H4 (cell line): ENCODE results near the gene DIP2C. TPM values are rescaled to one million over a fixed set of nuclear protein-coding genes. Genes with fewer than 3 reads are reported as not detected.

ENCODE experiments used
- DNase-seq: peaks from one replicate; pipeline ENCODE4 v3.0.0-alpha.2; 2015; ENCODE audit warnings: low spot score
- total RNA-seq: library from RNA; depleted of rRNA; stranded (reverse); fragments of >200 nt; shearing (Covaris generic); gene quantifications from 2 replicates; pipeline ENCODE4 v1.2.3, GENCODE V29; 2014; rRNA removed

The DIP2C gene, protein sequence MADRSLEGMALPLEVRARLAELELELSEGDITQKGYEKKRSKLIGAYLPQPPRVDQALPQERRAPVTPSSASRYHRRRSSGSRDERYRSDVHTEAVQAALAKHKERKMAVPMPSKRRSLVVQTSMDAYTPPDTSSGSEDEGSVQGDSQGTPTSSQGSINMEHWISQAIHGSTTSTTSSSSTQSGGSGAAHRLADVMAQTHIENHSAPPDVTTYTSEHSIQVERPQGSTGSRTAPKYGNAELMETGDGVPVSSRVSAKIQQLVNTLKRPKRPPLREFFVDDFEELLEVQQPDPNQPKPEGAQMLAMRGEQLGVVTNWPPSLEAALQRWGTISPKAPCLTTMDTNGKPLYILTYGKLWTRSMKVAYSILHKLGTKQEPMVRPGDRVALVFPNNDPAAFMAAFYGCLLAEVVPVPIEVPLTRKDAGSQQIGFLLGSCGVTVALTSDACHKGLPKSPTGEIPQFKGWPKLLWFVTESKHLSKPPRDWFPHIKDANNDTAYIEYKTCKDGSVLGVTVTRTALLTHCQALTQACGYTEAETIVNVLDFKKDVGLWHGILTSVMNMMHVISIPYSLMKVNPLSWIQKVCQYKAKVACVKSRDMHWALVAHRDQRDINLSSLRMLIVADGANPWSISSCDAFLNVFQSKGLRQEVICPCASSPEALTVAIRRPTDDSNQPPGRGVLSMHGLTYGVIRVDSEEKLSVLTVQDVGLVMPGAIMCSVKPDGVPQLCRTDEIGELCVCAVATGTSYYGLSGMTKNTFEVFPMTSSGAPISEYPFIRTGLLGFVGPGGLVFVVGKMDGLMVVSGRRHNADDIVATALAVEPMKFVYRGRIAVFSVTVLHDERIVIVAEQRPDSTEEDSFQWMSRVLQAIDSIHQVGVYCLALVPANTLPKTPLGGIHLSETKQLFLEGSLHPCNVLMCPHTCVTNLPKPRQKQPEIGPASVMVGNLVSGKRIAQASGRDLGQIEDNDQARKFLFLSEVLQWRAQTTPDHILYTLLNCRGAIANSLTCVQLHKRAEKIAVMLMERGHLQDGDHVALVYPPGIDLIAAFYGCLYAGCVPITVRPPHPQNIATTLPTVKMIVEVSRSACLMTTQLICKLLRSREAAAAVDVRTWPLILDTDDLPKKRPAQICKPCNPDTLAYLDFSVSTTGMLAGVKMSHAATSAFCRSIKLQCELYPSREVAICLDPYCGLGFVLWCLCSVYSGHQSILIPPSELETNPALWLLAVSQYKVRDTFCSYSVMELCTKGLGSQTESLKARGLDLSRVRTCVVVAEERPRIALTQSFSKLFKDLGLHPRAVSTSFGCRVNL (N-terminal part only)
- total RNA-seq, result 2.2 and 2.3 TPM in 2 replicates

DNA sequence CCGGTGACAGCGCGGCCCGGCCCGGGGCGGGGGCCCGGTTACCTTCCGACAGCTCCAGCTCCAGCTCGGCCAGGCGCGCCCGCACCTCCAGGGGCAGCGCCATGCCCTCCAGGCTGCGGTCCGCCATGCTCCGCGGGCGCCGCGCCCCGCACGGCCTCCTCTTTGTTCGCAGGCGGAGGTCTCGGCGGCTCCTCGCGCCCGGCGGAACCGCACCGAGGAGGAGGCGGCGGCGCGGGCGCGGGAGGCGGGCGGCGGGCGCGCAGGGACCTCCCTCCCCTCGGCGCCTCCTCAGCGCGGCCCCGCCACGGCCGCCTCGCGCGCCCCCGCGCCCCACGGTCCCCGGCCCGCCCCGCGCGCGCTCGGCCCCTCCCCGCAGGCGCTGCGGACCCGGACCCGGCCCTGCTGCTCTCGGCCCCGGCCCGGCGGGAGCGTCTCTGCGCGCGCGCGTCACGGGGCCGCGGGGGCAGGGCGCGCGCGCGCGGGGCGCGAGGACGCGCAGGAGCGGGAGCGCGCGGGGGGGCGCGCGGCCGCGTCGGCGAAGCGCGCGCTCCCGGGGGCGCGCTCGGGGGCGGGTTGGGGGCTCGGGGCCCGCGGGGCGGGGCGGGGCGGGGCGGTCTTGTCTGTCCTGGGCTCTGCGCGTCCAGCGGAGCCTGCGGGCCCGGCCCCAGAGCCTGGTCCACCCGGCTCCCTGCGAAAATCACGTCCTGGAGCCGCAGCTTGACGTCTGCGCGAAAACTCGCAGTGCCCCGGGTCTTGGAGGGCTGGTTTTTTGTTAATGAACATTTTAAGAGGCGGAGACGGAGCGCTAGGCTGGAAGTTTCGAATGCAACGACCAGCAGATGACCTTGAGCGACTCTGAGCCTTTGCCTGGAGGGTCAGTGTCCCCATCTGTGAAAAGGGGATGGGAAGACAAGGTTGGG, at the start of gene DIP2C:
TSS of gene DIP2C (minus strand) at position 217 of the 920 bp plus-strand sequence. CDS start at position 127, 90 bp downstream.
- no peak for DNase-seq

DNA sequence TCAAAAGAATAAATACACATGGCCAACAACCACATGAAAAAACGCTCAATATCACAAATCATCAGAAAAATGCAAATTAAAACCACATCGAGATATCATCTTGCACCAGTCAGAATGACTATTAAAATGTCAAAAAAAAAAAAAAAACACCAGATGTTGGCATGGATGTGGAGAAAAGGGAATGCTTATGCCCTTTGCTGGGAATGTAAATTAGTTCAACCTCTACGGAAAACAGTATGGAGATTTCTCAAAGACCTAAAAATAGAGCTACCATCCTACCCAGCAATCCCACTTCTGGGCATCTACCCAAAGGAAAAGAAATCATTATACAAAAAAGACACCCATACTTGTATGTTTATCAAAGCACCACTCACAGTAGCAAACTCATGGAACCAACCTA, 45.0 kb upstream of the DIP2C start:
- DNase-seq, result peak; percentile 10

DNA sequence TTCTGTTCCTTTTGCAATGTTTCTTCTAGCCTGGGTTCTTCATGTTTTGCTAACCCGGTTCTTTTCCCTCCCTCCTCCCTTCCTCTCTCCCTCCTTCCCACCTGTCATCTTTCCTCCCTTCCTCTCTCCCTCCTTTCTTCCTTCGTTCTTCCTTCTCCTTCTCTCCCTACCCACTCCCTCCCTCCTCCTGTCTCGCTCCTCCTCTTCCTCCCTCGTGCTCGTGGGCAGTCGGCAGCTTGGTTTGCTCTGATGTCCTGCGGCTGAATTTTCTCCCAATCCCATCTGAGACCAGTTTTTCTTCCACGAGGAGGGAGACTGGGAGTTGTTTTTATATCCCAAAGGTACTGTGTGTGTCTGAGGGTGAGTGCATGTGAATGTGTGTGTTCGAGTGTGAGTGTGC, 43.6 kb upstream of the DIP2C start:
- DNase-seq, result no peak

DNA sequence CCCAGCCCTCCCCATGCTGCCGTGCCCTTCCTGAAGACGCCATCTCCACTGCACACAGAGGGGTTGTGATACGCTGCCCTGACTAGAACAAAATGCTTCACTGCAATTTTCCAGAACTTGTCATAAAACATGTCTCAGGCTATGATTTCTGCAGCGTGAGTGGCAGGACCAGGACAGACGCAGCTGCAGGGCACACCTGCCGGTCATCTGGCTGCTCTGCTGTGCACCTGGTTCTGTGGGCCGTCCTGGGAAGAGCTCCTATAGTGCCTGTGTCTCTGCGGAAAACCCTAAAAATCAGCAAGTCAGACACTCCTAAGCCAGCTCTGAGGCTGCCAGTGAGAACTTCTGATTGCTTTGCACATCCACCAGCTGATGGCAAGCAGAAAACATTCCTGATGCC, 39.7 kb upstream of the DIP2C start:
- no peak for DNase-seq

DNA sequence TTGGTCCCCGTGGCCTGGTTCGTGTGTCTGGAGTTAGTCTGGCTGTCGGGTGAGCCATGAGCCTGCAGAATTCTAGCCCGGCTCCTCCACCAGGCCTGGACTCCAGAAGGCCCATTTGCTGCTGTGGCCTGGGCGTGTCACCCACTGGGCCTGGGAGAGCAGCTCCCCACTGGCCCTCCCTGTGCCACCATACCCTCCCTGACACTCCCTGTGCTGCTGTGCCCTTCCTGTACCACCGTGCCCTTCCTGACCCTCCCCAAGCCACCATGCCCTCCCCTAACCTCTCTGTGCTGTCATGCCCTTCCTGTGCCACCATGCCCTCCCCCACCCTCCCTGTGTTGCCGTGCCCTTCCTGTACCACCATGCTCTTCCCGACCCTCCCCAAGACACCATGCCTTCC, 39.1 kb upstream of the DIP2C start:
- DNase-seq, result no peak

DNA sequence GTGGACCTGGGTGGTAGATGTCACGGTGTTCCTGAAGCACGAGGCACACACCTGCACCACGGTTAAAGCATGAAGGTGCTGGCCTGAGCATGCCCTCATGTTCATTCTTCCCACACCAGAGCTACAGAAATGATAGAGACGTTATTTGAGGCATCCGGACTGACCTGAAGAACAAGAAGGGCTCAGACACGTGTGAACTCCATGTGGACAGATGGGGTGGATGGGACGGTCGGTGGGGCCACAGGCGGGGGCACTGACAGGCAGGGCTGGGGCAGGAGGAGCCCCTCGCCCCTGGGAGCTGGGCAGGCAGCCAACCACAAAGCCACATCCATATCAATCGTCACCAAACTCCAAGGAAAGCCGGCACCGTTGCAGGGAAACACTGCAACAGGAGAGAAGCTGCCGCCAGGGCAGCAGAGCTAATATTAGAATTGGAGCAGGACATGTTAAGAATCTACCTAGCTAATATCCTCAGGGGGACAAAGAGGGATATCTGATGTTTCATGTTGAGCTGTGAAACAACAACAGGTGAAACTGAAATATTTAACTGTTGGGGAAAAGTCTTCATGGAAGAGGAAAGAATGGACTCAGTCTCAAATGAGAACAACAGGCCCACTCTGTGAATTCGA, 37.8 kb upstream of the DIP2C start:
- no peak for DNase-seq

DNA sequence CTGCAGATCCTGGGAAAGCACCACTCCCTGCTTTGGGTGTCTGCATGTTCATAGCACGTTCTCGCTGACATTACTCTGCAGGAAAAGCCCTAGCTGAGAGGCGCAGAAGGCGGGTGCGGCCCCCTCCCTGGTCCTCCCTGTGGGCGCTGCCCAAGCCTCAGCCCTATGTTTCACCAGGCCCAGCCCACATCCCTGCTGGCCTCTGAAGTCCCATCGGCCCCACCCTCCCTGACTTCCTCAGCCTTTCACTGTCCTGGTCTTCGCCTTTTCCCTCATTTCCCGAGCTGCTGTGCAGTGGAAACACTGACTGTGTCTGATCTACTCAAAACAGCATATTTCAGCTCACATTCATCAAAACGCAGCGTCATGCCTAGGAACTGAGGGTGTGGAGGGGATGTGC, 36.3 kb upstream of the DIP2C start:
- no peak for DNase-seq

DNA sequence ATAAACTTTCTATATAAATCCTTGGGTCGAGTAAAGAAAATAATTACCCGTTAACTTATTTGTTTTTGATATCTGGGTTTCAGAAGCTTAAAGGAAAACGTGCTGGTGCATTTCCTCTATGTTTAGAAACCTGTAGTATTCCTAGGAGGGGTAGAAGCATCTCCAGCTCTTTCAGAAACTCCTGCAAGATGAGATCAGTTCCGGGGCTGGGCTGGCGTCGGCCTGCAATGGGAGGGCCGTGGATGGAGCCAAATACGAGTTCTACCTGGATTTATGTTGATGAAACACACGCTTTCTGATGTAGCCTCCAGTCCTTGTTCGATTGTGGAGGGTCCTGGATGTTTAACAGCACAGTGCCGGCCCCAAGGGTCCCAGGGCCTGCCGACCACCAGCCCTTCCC, 35.8 kb upstream of the DIP2C start:
- DNase-seq, result no peak

DNA sequence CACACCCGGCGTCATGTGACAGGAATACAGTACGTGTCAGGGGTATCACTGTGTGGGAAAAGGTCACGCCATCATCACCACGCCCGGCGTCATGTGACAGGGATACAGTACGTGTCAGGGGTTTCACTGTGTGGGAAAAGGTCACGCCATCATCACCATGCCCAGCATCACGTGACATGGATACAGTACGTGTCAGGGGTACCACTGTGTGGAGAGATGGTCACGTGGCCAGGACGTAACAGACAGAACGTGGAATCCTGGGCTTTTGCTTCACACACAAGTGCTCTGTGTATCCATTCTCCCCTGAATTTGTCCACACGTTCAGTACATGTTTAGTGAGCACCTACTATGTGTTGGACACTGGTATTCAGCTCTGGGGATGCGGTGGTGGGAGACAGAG, 34.5 kb upstream of the DIP2C start:
- DNase-seq, result no peak

DNA sequence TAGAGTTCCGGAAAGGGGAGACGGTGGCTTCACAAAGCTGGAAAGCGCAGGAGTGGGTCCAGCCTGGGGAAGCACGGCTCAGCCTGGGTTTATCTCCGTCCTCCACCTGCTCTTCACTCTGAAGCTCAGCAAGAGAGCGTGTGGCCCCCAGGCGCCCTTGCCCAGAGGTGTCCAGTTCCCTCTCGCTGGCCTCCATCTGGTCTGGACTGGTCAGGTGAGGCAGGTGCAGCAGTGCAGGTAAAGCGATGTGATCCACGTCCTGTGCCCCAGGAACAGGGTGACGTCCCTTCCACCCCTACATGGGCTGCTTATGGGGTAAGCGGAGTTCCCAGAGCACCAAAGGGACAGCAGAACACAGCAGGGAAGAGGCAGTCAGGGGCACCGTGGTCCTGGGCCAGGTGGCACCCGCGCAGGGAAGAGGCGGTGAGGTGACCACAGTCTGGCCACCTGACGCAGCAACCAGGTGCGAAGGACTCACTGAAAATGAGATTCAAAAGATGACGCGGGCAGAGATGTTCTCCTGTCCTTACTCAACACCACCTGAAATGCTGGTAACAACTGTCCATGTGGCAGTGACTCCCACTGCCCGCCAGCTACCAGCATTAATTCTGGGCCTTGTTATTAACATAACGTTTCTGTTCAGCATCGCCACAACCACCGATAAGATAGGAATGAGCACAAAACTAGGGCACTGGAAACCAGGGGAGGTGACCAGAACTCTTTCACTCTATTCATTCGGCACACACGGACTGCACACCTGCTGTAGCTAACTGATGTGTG, 33.0 kb upstream of the DIP2C start:
- DNase-seq, result no peak

DNA sequence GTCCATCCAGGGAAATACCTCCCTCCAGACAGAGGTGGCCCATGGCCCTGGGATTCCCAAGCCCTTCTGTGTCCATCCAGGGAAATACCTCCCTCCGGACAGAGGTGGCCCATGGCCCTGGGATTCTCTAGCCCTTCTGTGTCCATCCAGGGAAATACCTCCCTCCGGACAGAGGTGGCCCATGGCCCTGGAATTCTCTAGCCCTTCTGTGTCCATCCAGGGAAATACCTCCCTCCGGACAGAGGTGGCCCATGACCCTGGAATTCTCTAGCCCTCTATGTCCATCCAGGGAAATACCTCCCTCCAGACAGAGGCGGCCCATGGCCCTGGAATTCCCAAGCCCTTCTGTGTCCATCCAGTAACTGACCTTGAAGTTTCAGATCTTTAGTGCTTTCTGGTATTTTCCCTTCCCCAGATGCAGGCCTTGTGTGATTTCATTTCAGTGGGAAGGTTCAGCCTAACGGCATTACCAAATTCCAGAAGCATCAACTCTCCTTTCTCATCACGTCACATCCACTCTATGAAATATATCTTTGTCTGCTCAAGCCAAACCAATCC, 28.8 kb upstream of the DIP2C start:
- no peak for DNase-seq

DNA sequence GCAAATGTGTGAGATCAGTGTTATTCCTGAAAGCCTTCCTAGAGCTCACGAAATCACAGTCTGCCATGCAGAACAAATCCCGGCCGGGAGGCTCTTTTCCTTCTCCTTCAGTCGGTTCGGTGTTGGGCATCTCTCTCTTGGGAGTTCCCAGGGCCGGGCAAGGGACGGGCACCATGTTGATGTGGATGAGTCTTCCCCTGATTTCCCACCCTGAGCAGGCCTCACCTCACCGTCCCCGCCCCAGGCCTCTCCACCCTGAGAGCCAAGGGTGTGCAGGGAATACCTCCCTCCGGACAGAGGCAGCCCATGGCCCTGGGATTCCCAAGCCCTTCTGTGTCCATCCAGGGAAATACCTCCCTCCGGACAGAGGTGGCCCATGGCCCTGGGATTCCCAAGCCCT, 28.0 kb upstream of the DIP2C start:
- DNase-seq, result no peak

DNA sequence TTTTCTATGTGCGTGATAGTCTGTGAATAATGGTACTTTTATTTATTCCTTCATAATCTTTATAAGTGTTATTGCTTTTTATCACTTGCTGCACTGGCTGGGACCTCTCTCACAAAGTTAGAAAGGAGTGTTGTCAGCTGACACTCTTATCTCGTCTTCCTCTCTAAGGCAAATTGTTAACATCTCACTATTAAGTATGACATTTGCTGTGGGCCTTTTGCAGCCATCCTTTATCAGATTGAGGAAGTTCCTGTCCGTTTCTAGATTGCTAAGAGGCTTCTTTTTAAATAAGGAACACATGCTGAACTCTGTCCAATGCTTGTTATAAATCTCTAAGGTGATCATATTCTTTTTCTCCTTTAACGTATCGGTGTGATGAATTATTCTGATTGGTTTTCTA, 27.4 kb upstream of the DIP2C start:
- DNase-seq, result no peak

DNA sequence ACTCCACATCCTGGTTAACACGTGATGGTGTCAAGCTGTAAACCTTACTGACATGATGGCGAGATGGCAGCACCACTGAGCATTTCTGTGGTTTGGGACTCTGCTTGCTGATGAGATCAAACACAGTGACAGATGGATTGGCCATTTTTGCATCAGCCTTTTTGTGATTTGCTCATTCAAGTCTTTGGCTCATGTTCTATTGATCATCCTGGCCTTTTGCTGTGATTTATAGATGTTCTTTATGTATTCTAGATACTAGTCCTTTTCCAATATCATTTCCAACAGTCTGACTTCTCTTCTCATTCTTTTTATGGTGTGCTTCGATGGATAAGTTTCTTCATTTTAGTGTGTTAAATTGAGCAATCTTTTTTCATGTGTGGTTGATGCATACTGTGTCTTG, 24.7 kb upstream of the DIP2C start:
- no peak for DNase-seq

DNA sequence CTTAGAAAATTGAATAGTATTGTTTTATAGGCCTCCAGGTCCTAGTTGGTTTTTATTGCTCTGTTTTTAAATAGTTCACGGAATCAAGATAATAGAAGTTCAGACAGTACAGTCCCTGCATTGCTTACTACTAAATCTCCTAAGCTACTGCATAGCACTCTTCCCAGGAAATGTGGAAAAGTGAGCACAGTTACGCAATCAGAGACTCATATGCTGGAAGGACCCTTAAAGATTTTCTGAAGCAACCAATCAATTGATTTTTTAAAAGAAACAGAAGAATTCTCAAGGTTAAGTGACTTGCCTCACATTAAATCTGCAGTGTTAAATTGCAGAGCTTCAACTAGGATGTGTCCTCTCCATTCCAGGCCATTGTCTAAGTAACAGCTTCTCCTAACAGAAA, 23.1 kb upstream of the DIP2C start:
- DNase-seq, result no peak

DNA sequence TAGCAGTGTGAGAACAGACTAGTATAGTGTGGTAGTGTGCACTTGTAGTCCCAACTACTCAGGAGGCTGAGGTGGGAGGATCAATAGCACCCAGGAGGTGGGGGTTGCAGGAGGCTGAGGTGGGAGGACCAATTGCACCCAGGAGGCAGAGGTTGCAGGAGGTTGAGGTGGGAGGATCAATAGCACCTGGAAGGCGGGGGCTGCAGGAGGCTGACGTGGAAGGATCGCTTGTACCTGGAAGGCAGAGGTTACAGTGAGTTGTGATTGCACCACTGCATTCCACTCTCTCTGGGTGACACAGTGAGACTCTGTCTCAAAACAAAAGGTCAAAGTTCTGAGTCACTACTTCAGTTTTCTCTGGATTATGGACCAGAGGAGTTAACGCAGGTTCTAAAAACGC, 22.6 kb upstream of the DIP2C start:
- no peak for DNase-seq

DNA sequence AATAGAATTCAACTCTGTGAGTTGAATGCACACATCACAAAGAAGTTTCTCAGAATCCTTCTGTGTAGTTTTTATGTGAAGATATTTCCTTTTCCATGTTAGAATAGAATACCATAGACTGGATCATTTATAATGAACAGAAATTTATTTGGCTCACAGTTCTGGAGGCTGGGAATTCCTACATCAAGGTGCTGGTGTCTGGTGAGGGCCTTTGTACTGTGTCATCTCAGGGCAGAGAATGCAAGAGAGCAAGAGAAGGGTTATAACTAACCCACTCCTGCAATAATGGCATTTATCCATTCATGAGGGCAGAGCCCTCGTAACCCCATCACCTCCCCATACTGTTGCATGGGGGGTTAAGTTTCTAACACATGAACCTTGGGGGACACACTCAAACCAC, 18.4 kb upstream of the DIP2C start:
- DNase-seq, result no peak

DNA sequence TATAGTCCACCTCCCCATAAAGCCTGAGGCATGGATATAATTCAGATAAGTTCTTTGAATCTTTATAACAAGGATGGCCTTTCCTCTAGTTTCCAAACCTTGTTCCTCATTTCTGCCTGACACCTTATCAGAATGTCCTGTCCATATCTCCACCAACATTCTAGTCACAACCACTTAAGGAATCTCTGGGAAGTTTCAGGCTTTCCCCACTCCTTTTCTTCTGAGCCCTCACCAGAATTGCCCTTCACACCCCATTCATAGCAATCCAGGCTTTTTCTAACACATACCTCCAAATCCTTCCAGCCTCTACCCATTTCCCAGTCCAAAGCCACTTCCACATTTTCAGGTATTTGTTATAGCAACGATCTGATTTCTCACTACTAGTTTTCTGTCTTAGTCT, 18.0 kb upstream of the DIP2C start:
- no peak for DNase-seq

DNA sequence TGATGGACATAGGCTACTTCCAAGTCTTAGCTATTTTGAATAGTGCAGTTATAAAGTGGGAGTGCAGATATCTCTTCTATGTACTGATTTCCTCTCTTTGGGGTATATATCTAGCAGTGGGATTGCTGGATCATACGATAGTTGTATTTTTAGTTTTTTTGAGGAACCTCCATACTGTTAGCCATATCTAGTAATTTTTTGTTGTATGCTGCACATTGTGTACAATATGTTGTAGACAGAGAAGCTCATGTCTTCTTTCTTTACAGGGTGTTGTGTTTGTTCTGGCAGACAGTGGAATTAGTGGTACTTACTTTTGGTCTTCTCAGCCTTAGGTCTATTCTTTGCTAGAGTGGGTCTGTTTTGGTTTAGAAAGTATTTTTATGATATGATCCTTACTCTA, 13.7 kb upstream of the DIP2C start:
- no peak for DNase-seq
